Ishikawa (cell line): ENCODE results near the gene MUSTN1.

Experiments
- CEBPB ChIP-seq: IDR thresholded peaks from 2 replicates; pipeline ENCODE4 v1.6.1; 2012
- CREB1 ChIP-seq: IDR thresholded peaks from 2 replicates; pipeline ENCODE4 v1.6.1; 2012; ENCODE audit warnings: low read depth
- EGR1 ChIP-seq: IDR thresholded peaks from 2 replicates; pipeline ENCODE4 v1.6.1; 2012
- EP300 ChIP-seq: IDR thresholded peaks from 2 replicates; pipeline ENCODE4 v1.6.1; 2012; ENCODE audit warnings: borderline replicate concordance
- FOXM1 ChIP-seq: IDR thresholded peaks from 2 replicates; pipeline ENCODE4 v1.6.1; 2012; ENCODE audit warnings: low read depth, borderline replicate concordance
- MAX ChIP-seq: IDR thresholded peaks from 2 replicates; pipeline ENCODE4 v1.6.1; 2012
- NFIC ChIP-seq: IDR thresholded peaks from 2 replicates; pipeline ENCODE4 v1.6.1; 2012
- RAD21 ChIP-seq: IDR thresholded peaks from 2 replicates; pipeline ENCODE4 v1.6.1; 2012; ENCODE audit warnings: low read depth
- REST ChIP-seq: IDR thresholded peaks from 2 replicates; pipeline ENCODE4 v1.6.1; 2012; ENCODE audit warnings: low read depth, mild to moderate bottlenecking
- TAF1 ChIP-seq: IDR thresholded peaks from 2 replicates; pipeline ENCODE4 v1.6.1; 2012; ENCODE audit warnings: low read depth, mild to moderate bottlenecking
- TCF12 ChIP-seq: IDR thresholded peaks from 2 replicates; pipeline ENCODE4 v1.6.1; 2012; ENCODE audit warnings: low read depth
- TEAD4 ChIP-seq: IDR thresholded peaks from 2 replicates; pipeline ENCODE4 v1.6.1; 2012
- YY1 ChIP-seq: IDR thresholded peaks from 2 replicates; pipeline ENCODE4 v1.6.1; 2012; ENCODE audit warnings: low read depth
- ZBTB7A ChIP-seq: IDR thresholded peaks from 2 replicates; pipeline ENCODE4 v1.6.1; 2012; ENCODE audit warnings: low read depth
- TF ChIP-seq, protein P1 (sequence below): IDR thresholded peaks from 2 replicates; pipeline ENCODE4 v1.6.1; 2012

The MUSTN1 gene

DNA sequence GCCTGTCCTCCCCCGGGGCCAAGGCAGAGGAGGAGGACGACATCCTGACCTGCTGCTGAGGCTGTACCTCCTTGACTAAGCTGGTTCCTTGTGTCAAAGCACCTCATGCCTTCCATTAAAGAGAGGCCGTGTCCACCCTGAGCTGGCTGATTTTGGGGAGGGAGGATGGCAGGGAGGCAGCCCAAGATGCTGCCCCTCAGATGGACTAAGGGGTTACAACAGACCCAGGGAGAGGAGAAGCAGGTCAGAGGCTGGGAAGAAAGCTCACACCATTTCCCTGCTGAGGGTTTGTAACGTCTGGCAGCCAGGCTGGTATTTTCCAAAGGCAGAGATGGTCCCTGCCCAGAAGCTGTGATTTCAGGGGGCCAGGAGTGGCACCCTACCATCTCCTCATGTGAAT, 42.9 kb downstream of the MUSTN1 start:
- no peak for TF ChIP-seq EGR1

- TF ChIP-seq CEBPB (no peak), TEAD4 (no peak), NFIC (no peak), CREB1 (no peak), TAF1 (no peak)
- TF ChIP-seq, protein P1, sequence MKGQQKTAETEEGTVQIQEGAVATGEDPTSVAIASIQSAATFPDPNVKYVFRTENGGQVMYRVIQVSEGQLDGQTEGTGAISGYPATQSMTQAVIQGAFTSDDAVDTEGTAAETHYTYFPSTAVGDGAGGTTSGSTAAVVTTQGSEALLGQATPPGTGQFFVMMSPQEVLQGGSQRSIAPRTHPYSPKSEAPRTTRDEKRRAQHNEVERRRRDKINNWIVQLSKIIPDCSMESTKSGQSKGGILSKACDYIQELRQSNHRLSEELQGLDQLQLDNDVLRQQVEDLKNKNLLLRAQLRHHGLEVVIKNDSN: no peak
Measured at GRCh38 chr3:52791366-52791765, 43.5 kb downstream of the MUSTN1 start.

GRCh38 chr3:52790741-52791140, 44.1 kb downstream of the MUSTN1 start:
- TF ChIP-seq YY1: no peak
- TF ChIP-seq, protein P1: no peak
- no peak for TF ChIP-seq RAD21
- no peak for TF ChIP-seq CEBPB
- no peak for TF ChIP-seq MAX
- TF ChIP-seq EP300: no peak
- TF ChIP-seq NFIC: no peak
- no peak for TF ChIP-seq REST
- no peak for TF ChIP-seq ZBTB7A
- no peak for TF ChIP-seq TEAD4
- TF ChIP-seq EGR1: no peak
- TF ChIP-seq FOXM1: no peak

GRCh38 chr3:52790337-52790736, 44.5 kb downstream of the MUSTN1 start:
- TF ChIP-seq MAX (no peak), CREB1 (no peak), EGR1 (no peak), RAD21 (no peak), ZBTB7A (no peak), TEAD4 (no peak), FOXM1 (no peak), TAF1 (no peak), EP300 (no peak), CEBPB (no peak), YY1 (no peak)

GRCh38 chr3:52789746-52790040, 45.1 kb downstream of the MUSTN1 start:
- TF ChIP-seq TAF1 (no peak), CEBPB (no peak), EP300 (no peak), TCF12 (no peak), NFIC (no peak), RAD21 (no peak)

DNA sequence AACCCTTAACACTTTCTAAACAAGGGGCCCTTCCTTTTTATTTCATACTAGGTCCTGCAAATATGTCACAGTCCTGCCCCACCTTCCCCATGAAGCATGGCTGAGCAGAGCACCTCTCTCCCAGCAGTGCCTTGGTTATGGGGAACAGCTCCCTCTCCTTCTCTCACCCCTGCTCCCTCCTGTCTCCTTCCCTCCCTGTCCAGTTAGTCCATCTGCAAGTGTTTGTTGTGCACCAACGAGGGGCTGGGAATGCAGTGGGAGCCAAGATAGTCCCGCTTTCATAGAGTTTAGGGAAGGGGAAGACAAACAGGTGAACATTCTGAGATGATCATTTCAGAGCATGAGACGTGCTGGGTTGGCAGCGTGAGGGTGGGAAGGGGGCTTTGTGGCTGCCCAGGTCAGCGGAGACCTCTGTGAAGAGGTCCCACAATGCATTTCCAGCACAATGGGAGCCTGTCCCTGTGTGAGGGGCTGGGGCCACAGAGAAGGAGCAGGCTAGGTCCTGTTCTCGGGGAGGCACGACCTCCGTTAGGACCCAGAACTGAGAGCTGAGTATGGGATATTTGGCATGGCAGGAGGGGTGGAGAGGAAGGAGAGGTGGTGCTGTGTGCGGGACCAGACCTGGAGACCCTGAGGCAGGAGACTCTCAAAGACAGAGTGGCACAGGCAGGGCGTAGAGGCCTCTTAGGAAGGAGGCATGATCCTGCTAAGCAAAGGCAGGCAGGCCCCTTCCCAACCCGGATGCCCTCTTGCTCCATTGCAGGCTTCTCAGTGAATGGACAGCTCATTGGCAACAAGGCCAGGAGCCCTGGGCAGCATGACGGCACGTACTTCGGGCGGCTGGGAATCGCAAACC, 45.7 kb downstream of the MUSTN1 start:
- no peak for TF ChIP-seq MAX
- no peak for TF ChIP-seq TAF1
- TF ChIP-seq RAD21: no peak
- TF ChIP-seq FOXM1: no peak
- TF ChIP-seq TCF12: no peak
- TF ChIP-seq NFIC: no peak
- no peak for TF ChIP-seq EGR1
- no peak for TF ChIP-seq YY1
- TF ChIP-seq TEAD4: no peak
- no peak for TF ChIP-seq EP300
- no peak for TF ChIP-seq CEBPB
- no peak for TF ChIP-seq CREB1
- TF ChIP-seq ZBTB7A: no peak
- TF ChIP-seq, protein P1: no peak
- no peak for TF ChIP-seq REST
